GDM1 (cell line): Measurements from ENCODE around the gene H3-3A.
A peak's percentile ranks its signal among the peaks of the same experiment; 100 is the strongest.
"Not testable (repeated sequence)": the region's sequence is repeated elsewhere in the genome, so short reads cannot be mapped to it uniquely, and the experiment has no call there.

Experiments used
- DNase-seq: peaks from one replicate; lab custom pipeline; 2025; lab: John Stamatoyannopoulos, UW

H3-3A gene

DNA sequence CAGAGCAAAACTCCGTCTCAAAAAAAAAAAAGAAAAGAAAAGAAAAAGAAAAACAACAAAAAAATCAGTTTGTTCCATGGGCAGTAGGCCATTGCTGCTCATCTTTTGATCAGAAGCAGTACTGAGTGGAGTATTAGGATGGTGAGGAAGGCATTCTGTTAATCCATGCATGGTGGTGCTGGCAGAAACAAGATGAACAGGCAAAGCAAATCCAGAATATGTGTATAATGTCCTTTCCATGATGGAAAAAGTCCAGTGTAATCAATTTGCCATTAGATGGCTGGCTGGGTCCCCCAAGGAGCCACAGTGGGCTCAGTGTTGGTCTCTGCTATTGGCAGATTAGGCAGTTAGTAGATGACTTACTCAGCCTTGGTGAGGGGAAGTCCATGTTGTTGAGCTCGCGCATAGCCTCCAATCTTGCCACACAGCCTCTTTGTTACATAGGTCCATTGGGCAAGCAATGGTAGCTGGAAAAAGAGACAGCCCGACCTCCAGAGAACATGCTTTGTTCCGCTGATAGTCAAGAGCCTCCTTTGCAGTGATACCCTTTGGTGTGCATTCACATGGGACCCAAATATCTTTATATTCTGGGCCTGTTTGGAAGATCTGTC, 23.3 kb downstream of the H3-3A start:
- DNase-seq: no peak

DNA sequence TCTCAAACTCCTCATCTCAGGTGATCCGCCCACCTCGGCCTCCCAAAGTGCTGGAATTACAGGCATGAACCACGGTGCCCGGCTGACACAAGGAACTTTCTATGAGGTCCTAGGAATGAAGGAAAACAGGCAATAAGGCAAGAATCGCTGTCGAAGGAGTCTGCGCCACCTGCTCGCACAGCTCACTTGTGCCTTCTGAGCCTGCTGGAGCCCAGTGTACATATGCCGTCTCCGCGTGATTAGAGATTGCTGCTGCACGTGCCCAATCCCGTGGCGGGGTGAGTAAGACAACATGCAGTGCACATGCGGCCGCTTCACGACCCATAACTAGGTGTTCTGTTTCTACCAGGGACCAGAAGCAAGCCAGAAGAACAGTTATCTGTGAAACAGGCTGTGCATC, 24.3 kb downstream of the H3-3A start:
- no peak for DNase-seq

DNA sequence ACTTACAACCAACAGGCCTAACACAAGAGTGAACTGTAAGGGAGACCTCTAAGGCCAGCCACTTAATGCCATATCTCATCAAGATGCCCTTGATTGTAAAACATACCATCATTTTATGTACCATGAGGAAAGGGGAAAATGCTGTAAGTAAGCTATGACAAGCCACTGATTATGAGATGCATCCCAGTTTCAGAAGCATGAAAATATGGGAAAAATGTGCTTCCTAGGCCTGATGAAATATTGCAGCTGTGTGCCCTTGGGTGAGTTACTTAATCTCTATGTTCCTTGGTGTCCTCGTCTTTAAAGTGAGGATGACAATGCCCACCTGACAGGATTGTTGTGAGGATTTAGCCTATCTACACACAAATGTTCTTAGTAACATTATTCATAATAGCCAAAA, 28.9 kb downstream of the H3-3A start:
- no peak for DNase-seq

DNA sequence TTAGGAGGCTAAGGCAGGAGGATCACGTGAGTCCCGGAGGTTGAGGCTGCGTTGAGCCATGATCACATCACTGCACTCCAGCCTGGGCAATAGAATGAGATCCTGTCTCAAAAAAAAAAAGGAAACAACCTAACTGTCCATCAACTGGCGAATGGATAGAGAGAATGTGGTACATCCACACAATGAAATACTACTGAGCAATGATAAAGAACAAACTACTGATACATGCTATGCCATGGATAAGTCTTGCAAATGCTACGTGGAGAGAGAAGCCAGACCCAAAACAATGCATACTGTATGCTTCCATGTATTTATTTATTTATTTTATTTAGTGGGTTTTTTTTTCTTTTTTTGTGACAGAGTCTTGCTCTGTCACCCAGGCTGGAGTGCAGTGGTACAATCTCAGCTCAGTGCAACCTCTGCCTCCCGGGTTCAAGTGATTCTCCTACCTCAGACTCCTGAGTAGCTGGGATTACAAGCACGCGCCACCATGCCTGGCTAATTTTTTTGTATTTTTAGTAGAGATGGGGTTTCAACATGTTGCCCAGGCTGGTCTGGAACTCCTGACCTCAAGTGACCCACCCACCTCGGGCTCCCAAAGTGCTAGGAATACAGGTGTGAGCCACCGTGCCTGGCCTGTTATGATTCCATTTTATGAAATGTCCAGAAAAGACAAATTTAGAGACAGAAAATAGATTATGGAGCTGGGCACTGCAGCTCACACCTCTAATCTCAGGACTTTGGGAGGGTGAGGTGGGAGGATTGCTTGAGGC, 29.7 kb downstream of the H3-3A start:
- DNase-seq: not testable (repeated sequence)

DNA sequence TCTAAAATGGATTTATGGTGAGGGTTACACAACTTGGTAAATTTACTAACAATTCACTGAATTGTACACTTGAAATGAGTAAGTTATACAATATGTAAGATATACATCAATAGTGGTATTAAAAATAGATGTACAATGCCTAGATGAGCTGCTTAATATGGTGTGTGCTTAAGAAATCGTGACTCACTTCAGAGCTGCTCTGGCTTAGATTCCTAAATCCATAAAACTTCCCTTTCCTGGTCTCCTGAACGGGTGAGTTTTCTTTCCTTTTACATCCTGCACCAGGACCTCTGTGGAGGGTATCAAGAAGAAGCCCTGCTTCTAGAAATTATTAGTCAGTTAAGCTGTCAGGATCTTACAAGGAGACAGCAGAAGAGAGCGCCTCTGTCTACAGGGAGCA, 30.4 kb downstream of the H3-3A start:
- no peak for DNase-seq

DNA sequence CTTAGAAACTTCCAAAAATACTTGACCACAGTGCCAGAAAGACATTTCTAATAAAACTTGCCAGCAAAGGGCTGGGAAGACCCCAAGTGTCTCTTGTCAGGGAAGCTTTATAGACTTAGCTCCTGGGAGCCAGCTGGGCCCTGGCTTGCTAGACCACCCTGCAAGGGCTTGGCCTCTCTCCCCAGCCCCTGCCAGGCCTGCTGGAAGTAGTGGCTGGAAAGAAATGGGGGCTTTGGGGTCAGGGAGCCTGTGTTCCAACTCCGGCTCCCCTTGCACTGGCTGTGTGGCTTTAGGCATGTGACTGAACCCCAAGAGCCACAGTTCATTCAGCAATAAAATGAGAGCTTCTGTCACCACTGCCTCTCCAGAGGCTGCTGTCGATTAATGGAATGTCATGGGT, 31.1 kb downstream of the H3-3A start:
- no peak for DNase-seq

DNA sequence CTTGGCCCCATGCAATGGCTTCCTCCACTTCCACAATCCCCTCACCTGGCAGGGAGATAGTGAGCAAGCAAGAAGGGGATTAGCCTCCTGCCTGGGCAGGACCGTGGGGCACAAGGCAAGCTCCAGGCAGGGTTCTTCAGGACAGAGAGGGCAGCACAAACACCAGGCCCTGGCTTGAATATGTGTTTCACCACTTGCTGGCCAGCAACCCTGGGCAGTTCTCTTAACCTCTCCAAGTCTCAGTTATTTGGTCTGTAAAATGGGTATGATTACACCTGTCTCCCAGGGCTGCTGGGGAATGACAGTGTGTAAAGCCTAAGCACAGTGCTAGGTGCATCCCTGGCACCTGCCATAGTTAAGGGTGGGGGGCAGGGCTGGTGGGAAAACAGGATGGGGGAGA, 31.9 kb downstream of the H3-3A start:
- no peak for DNase-seq

DNA sequence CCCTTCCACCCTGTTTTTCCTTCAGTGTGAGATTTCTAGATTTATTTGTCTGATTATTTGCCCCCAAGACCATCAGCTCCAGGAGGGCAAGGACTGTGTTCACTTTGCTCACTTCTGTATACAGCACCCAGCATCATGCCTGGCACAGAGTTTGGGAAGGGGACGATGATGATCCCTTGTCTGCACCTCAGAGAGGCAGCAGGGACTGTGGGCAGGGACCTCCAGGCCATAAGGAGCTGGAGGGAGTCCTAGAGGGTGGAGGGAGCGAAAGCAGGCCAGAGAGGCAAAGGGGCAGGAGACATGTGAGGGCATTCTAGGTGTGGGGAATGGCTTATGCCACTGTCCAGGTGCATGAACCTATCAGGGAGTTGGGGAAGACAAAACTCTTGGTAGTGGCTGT, 32.8 kb downstream of the H3-3A start:
- DNase-seq: no peak

DNA sequence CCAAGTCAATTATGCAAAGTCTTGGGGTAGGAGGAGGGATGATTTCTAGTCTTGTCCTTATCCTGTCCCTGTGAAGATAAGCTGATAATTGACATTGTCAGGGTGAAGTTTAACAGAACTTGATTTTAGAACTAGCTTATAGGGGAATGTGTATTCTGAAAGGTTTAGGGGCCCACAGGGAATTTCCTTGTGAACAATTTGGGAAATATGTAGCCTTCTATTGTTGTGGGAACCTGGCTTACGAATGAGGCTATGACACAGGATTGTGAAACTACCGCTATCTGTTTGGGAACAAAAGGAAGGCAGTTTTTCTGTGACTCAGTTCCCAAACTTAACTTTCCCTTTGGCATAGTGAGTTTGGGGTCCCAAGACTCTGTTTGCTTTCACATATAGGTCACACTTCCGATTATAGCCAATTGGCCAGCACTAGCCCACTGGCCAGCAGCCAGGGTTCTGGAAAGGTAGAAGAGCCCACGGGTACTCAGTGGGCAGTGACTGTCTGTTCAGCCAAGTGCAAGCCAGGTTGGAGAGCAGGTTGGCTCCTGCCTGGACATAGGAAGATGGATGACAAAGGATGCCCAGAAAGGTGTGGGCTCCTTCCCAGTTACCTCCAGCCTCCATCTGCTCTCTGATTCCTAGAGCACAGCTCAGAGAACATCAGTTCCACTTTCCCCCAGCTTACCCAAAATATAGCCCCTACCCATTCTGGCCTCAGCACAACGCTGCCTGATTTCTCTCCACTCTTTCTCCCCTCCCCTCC, 35.5 kb downstream of the H3-3A start:
- DNase-seq: no peak

DNA sequence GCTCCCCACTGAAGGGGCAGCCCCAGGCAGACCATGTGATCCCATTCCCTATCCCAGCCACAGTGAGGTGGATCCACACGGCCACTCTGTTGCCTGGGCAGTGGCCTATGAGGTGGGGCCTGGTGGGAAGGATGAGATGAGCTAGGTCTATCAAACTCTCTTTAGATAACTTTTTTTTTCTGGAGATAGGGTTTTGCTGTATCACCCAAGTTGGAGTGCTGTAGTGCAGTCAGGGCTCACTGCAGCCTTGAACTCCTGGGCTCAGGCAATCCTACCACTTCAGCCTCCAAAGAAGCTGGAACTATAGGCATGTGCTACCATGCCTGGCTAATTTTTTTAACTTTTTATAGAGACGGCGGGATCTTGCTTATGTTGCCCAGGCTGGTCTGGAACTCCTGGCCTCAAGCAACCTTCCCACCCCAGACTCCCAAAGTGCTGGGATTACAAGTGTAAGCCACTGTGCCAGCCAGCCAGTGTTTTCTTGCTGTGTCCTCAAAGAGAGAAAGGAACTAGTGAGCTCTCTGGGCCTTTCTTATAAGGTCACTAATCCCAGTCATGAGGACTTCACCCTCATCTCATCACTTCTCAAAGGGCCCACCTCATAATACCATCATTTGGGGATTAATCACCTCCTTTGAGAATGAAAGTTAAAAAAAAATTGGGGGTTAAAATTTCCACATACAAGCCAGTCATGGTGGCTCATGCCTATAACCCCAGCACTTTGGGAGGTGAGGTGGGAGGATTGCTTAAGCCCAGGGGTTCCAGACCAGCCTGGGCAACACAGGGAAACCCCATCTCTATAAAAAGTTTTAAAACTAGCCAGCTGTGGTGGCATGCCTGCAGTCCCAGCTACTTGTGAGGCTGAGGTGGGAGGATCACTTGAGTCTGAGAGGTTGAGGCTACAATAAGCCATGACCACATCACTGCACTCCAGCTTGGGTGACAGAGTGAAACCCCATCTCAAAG, 36.6 kb downstream of the H3-3A start:
- no peak for DNase-seq

DNA sequence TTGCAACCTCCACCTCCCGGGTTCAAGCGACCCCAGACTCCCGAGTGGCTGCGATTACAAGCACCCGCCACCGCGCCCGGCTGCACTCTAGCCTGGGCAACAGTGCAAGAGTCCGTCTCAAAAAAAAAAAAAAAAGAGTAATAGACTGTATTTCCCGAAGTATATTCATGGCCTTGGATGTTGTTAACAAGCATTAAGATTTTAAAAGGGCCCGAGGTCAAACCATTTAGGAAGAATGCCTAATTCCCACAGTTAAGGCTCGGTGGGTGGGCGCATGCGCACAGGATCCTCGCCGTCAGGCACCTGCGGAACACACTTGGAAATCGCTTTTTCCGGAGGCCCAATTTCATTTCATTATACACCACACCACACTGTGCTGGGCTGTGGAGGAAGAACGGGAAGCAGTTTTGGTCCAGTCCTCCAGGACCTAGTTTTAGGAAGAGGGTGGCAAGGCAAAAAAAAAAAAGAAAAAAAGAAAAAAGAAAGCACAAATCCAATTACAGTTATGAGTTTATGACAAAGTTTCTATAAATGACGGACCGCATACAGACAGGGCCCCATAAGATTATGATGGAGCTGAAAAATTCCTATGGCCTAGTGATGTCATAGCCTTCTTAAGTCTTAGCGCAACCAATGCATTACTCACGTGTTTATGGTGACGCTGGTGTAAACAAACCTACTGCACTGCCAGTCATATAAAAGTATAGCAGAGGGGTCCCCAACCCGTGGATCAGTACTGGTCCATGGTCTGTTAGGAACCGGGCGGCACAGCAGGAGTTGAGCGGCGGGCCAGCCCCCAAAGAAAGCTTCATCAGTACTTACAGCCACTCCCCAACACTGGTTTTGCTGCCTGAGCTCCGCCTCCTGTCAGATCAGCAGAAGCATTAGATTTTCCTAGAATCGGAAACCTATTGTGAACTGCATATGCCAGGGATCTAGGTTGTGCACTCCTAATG, 38.2 kb downstream of the H3-3A start:
- DNase-seq: no peak

DNA sequence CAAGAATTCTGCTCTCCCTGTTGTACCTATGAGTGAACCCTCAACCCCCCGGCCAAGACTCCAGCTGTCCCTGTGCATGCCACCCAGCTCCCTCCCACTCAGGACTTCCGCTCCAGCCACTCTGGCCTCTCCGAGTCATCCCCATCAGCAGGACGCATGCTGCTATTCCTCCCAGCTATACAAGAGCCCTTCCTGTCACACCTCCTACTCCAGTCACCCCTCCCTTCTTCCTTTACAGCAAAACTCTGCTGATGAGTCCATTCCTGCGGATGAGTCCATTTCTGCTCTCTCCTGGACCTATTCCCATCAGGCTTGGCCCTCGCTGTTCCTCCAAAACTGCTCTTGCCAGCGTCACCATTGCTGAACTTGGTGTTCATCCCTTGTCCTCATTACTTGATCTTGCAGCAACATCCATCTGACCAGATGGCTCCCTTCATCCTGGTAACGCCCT, 42.2 kb downstream of the H3-3A start:
- DNase-seq: no peak

DNA sequence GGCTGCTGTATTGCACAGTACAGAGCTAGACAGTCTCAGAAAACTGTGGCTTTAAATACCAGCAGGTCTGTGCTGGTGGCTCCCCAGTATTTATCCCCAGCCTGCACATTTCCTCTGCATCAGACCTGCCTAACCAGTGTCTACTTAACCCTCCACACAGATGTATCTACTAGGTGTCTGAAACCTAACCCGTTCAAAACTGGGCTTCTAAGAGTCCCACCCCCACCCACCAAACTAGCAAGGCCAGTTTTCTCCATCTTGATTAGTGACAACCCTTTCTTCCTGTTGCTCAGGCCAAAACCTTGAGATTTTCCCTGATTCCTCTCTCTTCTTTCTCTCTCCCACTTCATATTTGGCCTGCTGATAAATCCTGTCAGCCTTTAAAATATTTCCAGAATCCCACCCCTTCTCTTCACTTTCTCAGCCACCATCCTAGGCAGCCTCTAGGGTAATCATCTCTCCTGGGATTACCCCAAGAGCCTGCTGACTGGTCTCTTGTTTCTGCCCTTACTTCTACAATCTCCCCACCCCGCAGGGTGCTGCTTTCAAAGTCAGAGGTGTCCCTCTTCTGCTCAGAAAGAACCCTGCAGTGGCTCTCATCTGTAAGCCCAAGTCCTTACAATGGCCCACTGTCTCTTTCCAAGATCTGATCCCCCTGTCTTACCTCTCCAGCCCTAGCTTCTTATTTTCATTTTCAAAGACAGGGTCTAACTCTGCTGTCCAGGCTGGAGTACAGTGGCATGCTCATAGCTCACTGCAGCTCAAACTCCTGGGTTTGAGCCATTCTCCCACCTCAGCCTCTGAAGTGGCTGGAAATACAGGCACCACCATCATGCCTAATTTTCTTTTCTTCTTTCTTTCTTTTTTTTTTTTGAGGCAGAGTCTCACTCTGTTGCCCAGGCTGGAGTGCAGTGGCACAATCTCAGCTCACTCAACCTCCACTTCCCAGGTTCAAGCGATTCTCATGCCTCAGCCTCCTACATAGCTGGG, 45.2 kb downstream of the H3-3A start:
- no peak for DNase-seq

DNA sequence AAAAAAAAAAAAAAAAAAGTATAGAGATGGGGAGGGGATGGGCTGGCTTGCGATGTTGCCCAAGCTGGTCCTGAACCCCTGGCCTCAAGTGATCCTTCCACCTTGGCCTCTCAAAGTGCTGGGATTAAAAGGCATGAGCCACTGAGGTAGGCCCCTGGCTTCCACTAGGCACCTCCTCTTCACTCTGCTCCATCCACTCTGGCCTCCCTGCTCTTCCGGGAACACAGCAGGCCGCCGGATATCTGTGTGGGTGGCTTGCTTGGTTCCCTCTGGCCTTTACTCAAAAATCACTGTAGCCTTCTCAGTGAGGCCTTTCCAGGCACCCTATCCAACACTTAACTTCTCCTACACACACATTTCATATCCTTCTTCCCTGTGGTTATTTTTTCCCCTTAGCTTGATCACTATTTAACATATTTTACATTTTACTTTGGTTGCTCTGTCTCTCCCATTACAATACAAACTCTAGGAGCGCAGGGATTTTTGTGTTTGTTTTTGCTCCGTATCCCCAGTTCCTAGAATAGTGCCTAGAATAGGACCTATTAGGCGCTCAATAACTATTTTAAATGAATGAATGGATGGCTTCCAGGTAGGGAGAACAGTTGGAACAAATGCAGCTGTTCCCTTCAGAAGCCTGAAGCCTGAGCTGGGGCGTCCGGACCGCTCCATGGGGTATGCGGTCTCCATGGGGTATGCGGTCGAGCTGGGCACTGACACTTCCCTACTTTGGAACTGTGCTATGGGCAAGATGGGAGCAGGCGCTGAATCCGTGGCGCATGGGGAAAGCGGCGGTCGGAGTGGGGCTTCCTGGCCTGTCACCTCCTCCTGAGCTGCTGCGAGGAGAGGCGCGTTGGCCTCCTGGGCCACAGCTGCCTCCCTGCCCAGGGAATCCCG, 46.7 kb downstream of the H3-3A start:
- DNase-seq: no peak

DNA sequence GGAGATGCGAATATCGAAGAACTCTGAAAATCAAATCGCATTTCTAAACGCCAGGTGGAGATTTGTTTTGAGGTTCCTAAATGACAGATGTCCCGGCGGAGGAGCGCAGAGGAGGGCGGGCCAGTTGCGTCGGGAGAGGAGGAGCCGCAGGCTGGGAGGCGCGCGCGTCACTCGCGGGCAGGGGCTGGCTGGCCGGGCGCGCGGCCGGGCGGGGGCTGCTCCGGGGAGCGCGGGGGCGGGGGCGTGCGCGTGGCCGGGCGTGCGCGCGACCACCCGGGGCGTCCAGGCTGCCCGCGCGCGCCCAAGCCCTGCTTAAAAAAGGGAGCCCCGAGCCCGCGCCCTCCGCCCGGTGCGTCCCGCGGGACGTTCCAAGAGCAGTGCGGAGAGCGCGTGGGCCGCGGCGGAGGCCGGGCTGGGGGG, 47.3 kb downstream of the H3-3A start:
- DNase-seq: peak; percentile 80

DNA sequence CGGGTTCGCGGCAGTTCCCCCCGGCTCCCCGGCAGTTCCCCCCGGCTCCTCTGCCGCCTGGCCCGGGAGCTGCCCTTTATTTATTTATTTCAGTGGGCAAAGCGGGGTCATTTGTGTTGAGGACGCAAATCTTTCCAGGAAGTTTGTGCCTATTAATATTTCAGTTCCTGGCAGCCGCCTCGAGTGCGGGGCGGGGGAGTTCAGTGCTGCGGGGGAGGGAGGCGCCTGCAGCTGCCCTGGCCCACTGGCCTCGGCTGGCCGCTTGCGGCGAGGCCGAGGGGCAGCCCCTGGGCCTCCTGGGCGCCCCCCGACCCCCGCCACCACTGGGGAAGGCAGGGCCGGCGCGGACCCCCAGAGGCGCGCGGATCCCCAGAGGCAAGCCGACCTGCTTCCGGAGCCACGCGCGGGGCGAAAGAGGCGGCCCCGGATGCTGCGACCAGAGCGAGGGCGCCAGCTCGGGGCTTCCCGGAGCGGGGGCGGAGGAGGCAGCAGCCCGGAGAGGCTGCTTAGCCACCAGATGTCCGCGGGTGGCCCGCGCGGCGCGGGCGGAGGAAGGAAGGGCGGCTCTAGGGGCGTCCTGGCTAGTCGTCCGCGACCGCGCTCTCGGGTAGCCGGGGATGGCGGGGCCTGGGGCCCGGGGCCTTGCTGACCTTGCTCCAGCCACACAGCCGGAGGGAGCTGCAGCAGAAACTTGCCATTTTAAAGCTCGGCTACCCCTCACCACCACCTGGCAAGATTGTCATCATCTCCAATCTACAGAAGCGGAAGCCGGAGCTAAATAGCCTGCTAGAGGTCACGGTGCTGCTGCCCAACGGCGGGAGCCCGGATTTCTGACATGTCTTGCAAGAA, 48.0 kb downstream of the H3-3A start:
- peak; percentile 34 for DNase-seq

DNA sequence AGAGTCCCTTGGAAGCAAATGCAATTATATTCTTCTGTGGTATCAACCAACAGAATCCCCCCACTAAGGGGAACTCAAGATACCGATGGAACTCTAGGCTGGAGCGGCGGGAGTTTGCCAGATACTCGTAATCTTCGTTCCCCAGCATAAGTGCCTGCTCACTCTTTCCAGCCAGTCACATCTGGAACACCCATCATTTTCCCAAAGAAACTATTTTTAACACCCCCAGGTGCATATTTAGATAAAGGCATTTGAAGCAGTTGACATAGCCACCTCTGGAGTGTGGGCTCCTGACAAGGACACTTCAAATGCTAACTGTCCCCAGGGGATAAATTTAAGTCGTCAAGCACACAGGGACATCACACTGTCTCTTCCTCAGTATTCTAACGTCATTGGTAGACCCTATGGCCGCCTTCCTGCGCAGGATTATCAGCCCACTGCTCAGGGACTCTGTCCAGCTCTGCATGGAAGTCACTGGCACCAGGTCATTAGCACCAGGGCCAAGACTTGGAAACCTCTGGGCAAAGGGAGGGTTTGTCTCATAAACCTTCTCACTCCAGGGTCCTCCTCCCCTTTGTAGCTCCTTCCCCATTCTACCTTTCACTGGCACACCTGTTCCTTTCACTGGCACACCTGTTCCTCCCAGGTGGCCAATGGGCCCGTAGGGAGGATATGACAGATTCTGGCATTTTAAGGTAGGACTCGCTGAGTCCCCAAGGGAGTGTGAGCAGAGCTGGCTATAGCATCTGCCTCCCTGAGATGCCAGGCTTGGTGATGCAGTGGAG, 48.8 kb downstream of the H3-3A start:
- DNase-seq: no peak
